Measurements from ENCODE around the gene SGSH.

GRCh38 chr17:80219763-80220053 is 425 bp downstream of the SGSH start:
- no peak for TF ChIP-seq EZH2 (IDR thresholded peaks at IDR 0.05)
- TF ChIP-seq, protein P1, sequence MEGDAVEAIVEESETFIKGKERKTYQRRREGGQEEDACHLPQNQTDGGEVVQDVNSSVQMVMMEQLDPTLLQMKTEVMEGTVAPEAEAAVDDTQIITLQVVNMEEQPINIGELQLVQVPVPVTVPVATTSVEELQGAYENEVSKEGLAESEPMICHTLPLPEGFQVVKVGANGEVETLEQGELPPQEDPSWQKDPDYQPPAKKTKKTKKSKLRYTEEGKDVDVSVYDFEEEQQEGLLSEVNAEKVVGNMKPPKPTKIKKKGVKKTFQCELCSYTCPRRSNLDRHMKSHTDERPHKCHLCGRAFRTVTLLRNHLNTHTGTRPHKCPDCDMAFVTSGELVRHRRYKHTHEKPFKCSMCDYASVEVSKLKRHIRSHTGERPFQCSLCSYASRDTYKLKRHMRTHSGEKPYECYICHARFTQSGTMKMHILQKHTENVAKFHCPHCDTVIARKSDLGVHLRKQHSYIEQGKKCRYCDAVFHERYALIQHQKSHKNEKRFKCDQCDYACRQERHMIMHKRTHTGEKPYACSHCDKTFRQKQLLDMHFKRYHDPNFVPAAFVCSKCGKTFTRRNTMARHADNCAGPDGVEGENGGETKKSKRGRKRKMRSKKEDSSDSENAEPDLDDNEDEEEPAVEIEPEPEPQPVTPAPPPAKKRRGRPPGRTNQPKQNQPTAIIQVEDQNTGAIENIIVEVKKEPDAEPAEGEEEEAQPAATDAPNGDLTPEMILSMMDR (IDR thresholded peaks at IDR 0.05): no peak

All from neural progenitor cell (in vitro differentiated cells).